Effector memory CD4-positive, alpha-beta T cell (primary cell): Measurements from ENCODE around the gene ARAP1.

Experiments used
- DNase-seq, 3 donors: peaks; one replicate each; pipeline ENCODE4 v3.0.0-alpha.2; 2020
- H3K27ac ChIP-seq: 2 replicates; pipeline ENCODE4 v1.7.0; 2013; ENCODE audit warnings: mild to moderate bottlenecking, low read length, moderate library complexity; ENCODE audit not compliant: insufficient read depth, poor library complexity, severe bottlenecking
- H3K27me3 ChIP-seq: replicated peaks from 2 replicates; pipeline ENCODE4 v1.7.0; 2013; ENCODE audit warnings: mild to moderate bottlenecking, low read length; ENCODE audit not compliant: insufficient read depth, control insufficient read depth, poor library complexity, severe bottlenecking
- H3K36me3 ChIP-seq: 2 replicates; pipeline ENCODE4 v1.7.0; 2013; ENCODE audit warnings: mild to moderate bottlenecking, low read length, moderate library complexity; ENCODE audit not compliant: control insufficient read depth, insufficient read depth
- H3K4me1 ChIP-seq: 2 replicates; pipeline ENCODE4 v1.7.0; 2013; ENCODE audit warnings: low read length, mild to moderate bottlenecking; ENCODE audit not compliant: control insufficient read depth, insufficient read depth, poor library complexity, severe bottlenecking
- H3K4me3 ChIP-seq: 2 replicates; pipeline ENCODE4 v1.7.0; 2013; ENCODE audit warnings: low read length, low read depth, mild to moderate bottlenecking; ENCODE audit not compliant: insufficient read depth, poor library complexity, severe bottlenecking
- H3K9me3 ChIP-seq: 2 replicates; pipeline ENCODE4 v1.7.0; 2013; ENCODE audit warnings: mild to moderate bottlenecking, low read length, moderate library complexity; ENCODE audit not compliant: control insufficient read depth

Gene ARAP1

DNA sequence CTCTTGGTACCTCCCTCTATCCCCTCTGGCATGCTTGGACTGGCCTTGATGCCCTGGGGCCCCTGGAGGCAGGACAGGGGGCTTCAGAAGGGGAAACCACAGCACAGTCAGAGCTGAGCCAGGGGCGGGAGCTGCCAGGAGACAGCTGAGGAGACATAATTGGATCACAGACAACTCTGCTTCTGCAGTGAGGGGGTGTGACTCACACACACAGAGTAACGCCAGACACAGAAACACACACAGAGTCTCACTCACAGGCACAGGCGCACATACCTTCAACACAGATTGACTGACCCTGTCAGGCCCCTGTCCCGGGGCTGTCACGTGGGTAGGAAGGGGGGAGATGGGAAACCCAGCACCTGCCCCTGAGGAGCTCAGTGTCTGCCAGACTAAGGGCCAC is 21.1 kb upstream of the ARAP1 start:
- H3K9me3 ChIP-seq: no peaks in the 10 kb centered on the region
- no peaks in the 10 kb centered on the region for H3K36me3 ChIP-seq
- H3K4me3 ChIP-seq: no peak overlapping the region
- no peak for DNase-seq
- no peaks in the 10 kb centered on the region for H3K27me3 ChIP-seq
- H3K4me1 ChIP-seq: no peaks in the 10 kb centered on the region
- H3K27ac ChIP-seq: no peak overlapping the region

DNA sequence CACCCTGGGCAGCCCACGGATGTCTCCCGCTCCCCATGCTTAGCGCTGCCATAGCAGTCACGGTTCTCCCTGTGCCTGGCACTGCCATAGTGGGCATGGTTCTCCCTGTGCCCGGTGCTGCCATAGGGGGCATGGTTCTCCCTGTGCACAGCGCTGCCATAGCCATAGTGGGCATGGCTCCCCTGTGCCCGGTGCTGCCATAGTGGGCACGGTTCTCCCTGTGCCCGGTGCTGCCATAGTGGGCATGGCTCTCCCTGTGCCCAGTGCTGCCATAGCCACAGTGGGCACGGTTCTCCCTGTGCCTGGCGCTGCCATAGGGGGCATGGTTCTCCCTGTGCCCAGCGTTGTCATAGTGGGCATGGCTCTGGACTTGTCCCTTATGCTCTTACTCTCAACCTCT is 19.9 kb upstream of the ARAP1 start:
- Histone ChIP-seq H3K27ac (no peak overlapping the region), H3K4me1 (no peaks in the 10 kb centered on the region), H3K9me3 (no peaks in the 10 kb centered on the region), H3K4me3 (no peak overlapping the region), H3K27me3 (no peaks in the 10 kb centered on the region), H3K36me3 (no peaks in the 10 kb centered on the region)
- no peak for DNase-seq

DNA sequence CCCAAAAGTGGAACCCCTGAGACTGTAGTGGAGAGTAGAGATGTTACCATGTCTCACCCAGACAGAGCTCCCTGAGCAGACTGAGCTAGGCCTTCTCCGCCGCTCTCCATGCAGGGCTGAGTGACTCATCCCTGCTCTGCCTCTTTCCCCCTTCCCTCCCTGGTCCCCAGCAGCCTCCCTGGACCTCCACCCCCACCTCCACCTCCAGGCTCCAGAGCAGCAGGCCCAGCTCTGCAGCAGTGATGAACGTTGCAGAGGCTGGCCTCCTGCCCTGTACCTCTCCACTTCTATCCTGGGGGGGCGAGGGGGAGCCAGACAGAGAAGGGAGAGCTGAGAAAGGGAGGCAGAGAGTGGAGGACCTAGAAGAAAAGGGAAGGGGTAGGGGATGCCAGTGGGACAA is 19.3 kb upstream of the ARAP1 start:
- Histone ChIP-seq H3K9me3 (no peaks in the 10 kb centered on the region), H3K4me3 (no peak overlapping the region), H3K36me3 (no peaks in the 10 kb centered on the region), H3K27me3 (no peaks in the 10 kb centered on the region), H3K4me1 (no peaks in the 10 kb centered on the region), H3K27ac (no peak overlapping the region)
- no peak for DNase-seq

DNA sequence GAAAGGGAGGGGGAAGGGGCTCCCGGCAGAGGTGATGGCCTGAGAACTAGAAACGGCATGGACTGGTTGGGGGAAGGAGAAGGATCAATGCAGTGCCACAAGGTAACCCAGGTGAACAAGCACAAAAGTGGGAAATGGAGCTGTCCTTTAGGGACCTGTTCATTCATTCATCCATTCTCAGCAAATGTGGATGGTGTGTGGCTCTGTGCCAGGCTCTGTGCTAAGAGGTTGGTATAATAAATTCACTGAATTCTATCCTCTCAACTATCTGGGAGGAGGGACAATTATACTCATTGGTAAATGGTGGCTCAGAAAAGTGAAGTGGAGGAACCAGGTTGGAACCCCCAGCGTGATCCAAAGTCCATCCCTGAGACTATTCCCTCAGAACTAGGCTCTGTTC is 18.6 kb upstream of the ARAP1 start:
- H3K27me3 ChIP-seq: no peaks in the 10 kb centered on the region

DNA sequence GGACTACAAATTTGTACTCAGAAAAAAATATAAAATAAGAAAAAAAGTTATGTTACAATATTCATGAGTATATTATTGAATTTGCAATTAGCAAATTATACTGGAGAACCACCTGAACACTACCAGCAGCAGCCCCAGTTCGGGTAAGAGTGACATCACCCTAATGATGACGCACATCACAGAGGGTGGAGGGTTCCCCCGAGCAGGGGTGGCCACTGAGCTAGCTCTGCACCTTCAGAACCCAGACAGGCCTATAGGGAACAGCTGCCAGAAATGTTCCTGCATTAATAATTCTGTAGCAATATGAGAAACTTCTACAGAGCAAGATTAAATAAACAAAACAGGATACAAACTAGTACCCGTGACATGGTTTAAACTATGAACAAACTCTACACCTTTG is 17.5 kb upstream of the ARAP1 start:
- Histone ChIP-seq H3K27ac (no peak overlapping the region), H3K27me3 (no peaks in the 10 kb centered on the region), H3K4me1 (no peaks in the 10 kb centered on the region), H3K36me3 (no peaks in the 10 kb centered on the region), H3K4me3 (no peak overlapping the region), H3K9me3 (no peaks in the 10 kb centered on the region)
- no peak for DNase-seq

More for the DNA sequence above, 18.6 kb upstream of the ARAP1 start:
- Histone ChIP-seq H3K9me3 (no peaks in the 10 kb centered on the region), H3K36me3 (no peaks in the 10 kb centered on the region), H3K4me3 (no peak overlapping the region), H3K4me1 (no peaks in the 10 kb centered on the region), H3K27ac (no peak overlapping the region)
- no peak for DNase-seq

DNA sequence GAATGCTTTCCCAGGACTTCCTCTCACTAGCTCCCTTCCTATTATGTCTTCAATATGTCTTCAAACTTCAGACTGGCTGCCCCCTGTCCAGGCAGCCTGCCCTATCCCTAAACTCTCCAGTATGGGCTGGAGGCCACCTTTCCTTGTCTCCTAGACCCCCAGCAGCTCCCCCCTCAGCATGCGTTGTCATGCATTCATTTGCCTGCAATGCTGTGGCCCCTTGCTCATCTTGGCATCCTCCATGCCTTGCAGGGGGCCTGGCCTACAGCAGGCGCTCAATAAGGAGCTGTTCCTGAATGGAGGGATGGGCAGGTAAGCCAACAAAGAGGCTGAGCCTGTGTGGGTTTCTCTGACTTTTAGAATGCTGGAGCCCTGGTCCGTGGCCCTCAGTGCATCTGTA is 16.4 kb upstream of the ARAP1 start:
- Histone ChIP-seq H3K27me3 (no peaks in the 10 kb centered on the region), H3K36me3 (no peaks in the 10 kb centered on the region), H3K9me3 (no peaks in the 10 kb centered on the region), H3K4me1 (no peaks in the 10 kb centered on the region), H3K4me3 (no peak overlapping the region), H3K27ac (no peak overlapping the region)
- no peak for DNase-seq

DNA sequence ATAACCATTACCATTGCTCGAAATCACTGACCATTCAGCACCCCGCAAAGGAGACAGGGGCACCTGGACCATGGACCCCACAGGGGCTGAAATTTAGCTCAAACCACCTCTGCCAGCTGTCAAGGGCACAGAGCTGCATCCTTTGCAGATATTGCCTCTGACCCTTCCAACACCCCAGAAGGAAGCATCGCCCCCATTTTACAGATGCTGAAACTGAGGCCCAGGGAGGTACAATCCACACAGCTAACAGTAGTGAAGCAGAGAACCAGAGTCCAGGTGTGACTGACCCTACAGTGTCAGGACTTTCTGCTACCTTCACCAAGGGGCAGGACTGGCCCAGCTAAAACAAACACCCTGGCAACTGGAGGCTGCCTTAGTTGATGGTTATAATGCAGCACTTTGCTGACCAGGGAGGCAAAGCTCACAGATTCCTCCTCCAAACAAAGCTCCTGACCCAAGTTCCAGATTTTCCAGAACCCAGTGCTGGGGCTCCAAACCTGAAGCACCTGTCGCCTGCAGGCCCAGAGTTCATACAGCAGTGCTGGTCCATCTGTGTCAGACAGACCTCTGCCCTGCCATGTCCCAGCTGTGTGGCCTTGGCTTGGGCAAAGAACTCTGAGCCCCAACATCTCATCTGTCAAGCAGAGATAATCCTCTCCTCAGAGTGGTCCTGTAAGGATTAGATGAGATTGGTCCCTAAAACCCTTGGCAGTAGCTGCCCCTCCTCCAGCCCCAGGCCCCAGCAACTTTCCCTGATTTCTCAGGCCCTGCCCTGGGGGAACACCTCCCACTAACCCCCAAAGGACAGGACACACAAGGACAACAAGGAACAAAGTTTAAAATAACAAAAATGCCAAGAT is 15.2 kb upstream of the ARAP1 start:
- Histone ChIP-seq H3K27ac (no peak overlapping the region), H3K36me3 (no peaks in the 10 kb centered on the region), H3K4me3 (no peak overlapping the region), H3K9me3 (no peaks in the 10 kb centered on the region), H3K4me1 (no peaks in the 10 kb centered on the region), H3K27me3 (no peaks in the 10 kb centered on the region)
- no peak for DNase-seq

DNA sequence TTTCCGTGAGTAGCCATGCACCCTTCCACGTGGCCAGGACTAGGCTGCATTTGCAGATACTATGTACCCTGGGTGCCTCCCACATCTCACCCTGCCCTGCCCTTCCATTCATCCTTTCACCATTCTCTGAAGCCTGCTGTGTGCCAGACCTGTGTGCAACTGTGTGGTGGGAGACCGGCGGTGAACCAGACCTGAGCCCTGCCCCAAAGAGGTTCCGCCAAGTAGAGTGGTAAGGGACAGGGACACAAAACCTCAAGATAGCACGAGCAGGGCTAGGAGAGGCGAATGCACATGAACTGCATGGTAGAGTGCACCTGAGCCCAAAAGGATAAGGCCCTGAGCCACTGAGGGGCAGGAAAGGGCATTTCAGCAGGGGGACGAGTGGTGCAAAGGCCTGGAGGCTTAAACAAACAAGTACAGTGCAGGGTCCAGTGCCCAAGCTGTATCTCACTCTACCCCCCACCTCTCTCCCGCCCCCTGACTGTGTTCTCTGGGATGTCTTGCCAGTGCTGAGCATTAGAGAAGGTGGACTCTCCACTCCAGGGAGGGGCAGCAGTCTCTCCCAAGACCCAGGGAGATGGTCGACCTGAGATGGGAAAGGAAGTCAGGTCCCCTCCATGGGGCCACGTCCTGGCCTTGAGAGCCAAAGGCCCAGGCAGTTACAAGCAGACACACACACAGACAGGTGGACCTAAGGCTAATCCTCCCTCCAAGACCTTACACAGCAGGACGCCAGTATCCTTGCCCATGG is 14.1 kb upstream of the ARAP1 start:
- no peak for DNase-seq
- H3K9me3 ChIP-seq: no peaks in the 10 kb centered on the region
- no peak overlapping the region for H3K27ac ChIP-seq
- H3K36me3 ChIP-seq: no peaks in the 10 kb centered on the region
- no peak overlapping the region for H3K4me3 ChIP-seq
- no peaks in the 10 kb centered on the region for H3K4me1 ChIP-seq
- no peaks in the 10 kb centered on the region for H3K27me3 ChIP-seq

DNA sequence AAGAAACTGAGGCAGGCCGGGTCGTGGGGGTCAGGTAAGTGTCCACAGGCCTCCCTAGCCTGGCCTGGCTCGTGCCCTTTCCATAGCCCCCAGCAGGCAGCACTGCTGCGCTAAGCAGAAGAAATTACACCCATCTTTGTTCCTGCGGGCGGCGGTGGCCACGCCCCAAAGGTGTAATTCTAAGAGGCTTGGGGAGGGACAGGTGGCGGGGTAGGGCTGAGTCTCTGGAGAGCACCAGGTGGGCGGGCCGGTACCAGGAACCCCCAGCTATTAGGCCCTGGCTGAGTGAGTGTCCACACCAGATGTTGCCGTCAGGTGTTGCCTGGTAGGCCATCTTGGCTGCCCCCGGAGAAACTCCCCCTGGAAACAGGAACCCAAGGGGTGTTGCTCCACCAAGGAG is 12.3 kb upstream of the ARAP1 start:
- H3K27ac ChIP-seq: no peak overlapping the region
- H3K27me3 ChIP-seq: no peaks in the 10 kb centered on the region
- H3K4me1 ChIP-seq: no peaks in the 10 kb centered on the region
- DNase-seq: no peak
- no peak overlapping the region for H3K4me3 ChIP-seq
- no peaks in the 10 kb centered on the region for H3K9me3 ChIP-seq
- H3K36me3 ChIP-seq: no peaks in the 10 kb centered on the region

DNA sequence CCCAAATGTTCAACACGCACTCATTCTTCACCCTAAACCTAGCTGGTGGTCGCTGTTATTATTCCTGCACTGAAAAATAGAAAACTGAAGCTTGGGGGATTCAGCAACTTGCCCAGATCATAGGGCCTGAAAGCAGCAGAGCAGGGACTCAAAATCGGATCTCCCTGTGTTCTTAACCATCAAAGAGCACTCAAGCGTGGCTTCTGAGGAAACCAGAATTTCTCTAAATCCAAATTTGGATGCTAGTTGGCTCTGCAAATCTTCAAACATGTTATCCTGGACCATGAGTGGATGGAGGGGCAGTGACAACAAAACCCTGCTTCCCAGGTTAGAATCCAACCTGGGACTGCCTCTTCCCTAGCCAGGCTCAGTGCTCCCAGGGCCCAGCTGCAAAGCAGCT is 11.6 kb upstream of the ARAP1 start:
- Histone ChIP-seq H3K9me3 (no peaks in the 10 kb centered on the region), H3K27ac (no peak overlapping the region), H3K4me3 (no peak overlapping the region), H3K36me3 (no peaks in the 10 kb centered on the region), H3K27me3 (no peaks in the 10 kb centered on the region), H3K4me1 (no peaks in the 10 kb centered on the region)
- no peak for DNase-seq
